HG03460 (cell line): ENCODE data around the gene DCP2.

Experiments used
- ATAC-seq: cut with Tn5 transposase; IDR thresholded peaks from one replicate; pipeline ENCODE4 v1.9.1; 2021; ENCODE audit not compliant: unreplicated experiment

The DCP2 gene

GRCh38 chr5:113042491-113043243, 66.1 kb downstream of the DCP2 start:
- ATAC-seq = no peak

- ATAC-seq = no peak
Measured at GRCh38 chr5:113043491-113043931, 66.9 kb downstream of the DCP2 start.

- ATAC-seq = no peak
Measured at GRCh38 chr5:113044776-113045465, 68.3 kb downstream of the DCP2 start.

- ATAC-seq = no peak
Measured at GRCh38 chr5:113047234-113047633, 70.6 kb downstream of the DCP2 start.

- peak; percentile 88 for ATAC-seq
Measured at GRCh38 chr5:113047733-113048652, 71.4 kb downstream of the DCP2 start.

GRCh38 chr5:113048931-113049330, 72.3 kb downstream of the DCP2 start:
- no peak for ATAC-seq

- no peak for ATAC-seq
Measured at GRCh38 chr5:113050721-113051382, 74.3 kb downstream of the DCP2 start.

GRCh38 chr5:113052041-113052795, 75.6 kb downstream of the DCP2 start:
- ATAC-seq = no peak

- ATAC-seq = no peak
Measured at GRCh38 chr5:113053511-113053995, 77.0 kb downstream of the DCP2 start.

- ATAC-seq = no peak
Measured at GRCh38 chr5:113054899-113055298, 78.3 kb downstream of the DCP2 start.

GRCh38 chr5:113056988-113057387, 80.4 kb downstream of the DCP2 start:
- ATAC-seq = no peak

GRCh38 chr5:113057557-113057984, 81.0 kb downstream of the DCP2 start:
- no peak for ATAC-seq

GRCh38 chr5:113058269-113058668, 81.7 kb downstream of the DCP2 start:
- no peak for ATAC-seq

- ATAC-seq = no peak
Measured at GRCh38 chr5:113058706-113059226, 82.2 kb downstream of the DCP2 start.

GRCh38 chr5:113059232-113060040, 82.8 kb downstream of the DCP2 start:
- no peak for ATAC-seq

GRCh38 chr5:113060408-113061025, 83.9 kb downstream of the DCP2 start:
- ATAC-seq = no peak

GRCh38 chr5:113061846-113062780, 85.5 kb downstream of the DCP2 start:
- no peak for ATAC-seq
